Right lobe of liver (tissue), 6 donors: ENCODE results near the gene CNGA4. TPM values are rescaled to one million over a fixed set of nuclear protein-coding genes. Genes with fewer than 3 reads are reported as not detected.

Source experiments
- ATAC-seq, 4 donors: fragments of 200-7000 bp; cut with Tn5 transposase; one replicate each; pipeline ENCODE4 v1.9.1; 2020; ENCODE audit warnings: mild to moderate bottlenecking in 4 of 4, moderate library complexity in 4 of 4
- DNase-seq, 3 donors: peaks; one replicate each; pipeline ENCODE4 v3.0.0-alpha.2; 2020
- H3K27ac ChIP-seq, 3 donors: fragments of 200-600 bp; one replicate each; pipeline ENCODE4 v1.8.0; 2022
- H3K27me3 ChIP-seq, 2 donors: fragments of 200-600 bp; one replicate each; pipeline ENCODE4 v1.8.0; 2022
- H3K36me3 ChIP-seq, 4 donors: fragments of 200-600 bp; sonication (generic) in 1 of 4; one replicate each; pipeline versions ENCODE4 v1.5.1 to v1.8.0; 2017 to 2022; ENCODE audit warnings: control low read depth in 1 of 4
- H3K4me1 ChIP-seq, 4 donors: fragments of 200-600 bp; sonication (generic) in 1 of 4; one replicate each; pipeline versions ENCODE4 v1.5.1 to v1.8.0; 2017 to 2022; ENCODE audit warnings: control low read depth in 1 of 4
- H3K4me3 ChIP-seq, 3 donors: fragments of 200-600 bp; one replicate each; pipeline ENCODE4 v1.8.0; 2022
- H3K9me3 ChIP-seq, 4 donors: fragments of 200-600 bp; sonication (generic) in 1 of 4; one replicate each; pipeline versions ENCODE4 v1.5.1 to v1.8.0; 2017 to 2022; ENCODE audit warnings: control low read depth in 1 of 4
- CTCF ChIP-seq, 4 donors: fragments of 200-600 bp in 3 of 4; fragments of 450-650 bp in 1 of 4; IDR thresholded peaks; one replicate each; pipeline versions ENCODE4 v1.5.1 to v1.8.0; 2016 to 2022; ENCODE audit warnings: antibody characterized with exemption in 4 of 4, mild to moderate bottlenecking in 2 of 4
- POLR2A ChIP-seq: fragments of 450-650 bp; IDR thresholded peaks from one replicate; pipeline ENCODE4 v1.6.1; 2017; ENCODE audit warnings: antibody characterized with exemption, mild to moderate bottlenecking
- WGBS: methylation state at CpG from one replicate; pipeline ENCODE4 v1.1.6; 2018; ENCODE audit warnings: low coverage, low lambda C conversion rate; ENCODE audit not compliant: insufficient coverage; ENCODE audit errors: missing lambda C conversion rate; 5-methylcytosine and 5-hydroxymethylcytosine counted together
- intact Hi-C, 2 donors: fragments of 100-400 bp; cut with DNase I; formaldehyde crosslinking; loops; one replicate each; pipeline versions ENCODE4 v1.11.2 to v1.14.1; 2022
- total RNA-seq, 6 experiments: library from RNA; depleted of rRNA in 2 of 6; stranded (reverse); fragments of >200 nt in 2 of 6; fragmentation: NEBNext Ultra II Directional in 3 of 6; extraction: Animal tissue kit (Norgen Biotek cat#: 25700) in 3 of 6; gene quantifications; one replicate each; pipeline versions ENCODE4 v1.1.0 to v1.2.4, GENCODE V29; 2016 to 2023
- donor health status: DM: no; HTN: yes; CAD: no.
- donor health status: DM: no; HTN: no; CAD: no.
- donor health status: DM: no; HTN: no; CAD: no.
- donor health status: DM: no; HTN: yes; CAD: no.
- donor health status: DM: no; HTN: yes; CAD: no.

CNGA4 gene
- total RNA-seq, 6 experiments from 2014 or later = 0.25 TPM; not detected in 5

GRCh38 chr11:6225024-6225423 lies 13.9 kb upstream of the CNGA4 start:
- H3K36me3 ChIP-seq = peaks cover 0 to 42% (median 19%) of the 10 kb centered on the region in 4 donors
- 69% methylated on average over 1 of the region's 1 CpG for WGBS
- intact Hi-C loops = no loop called here
- peak in 1 of 4 donors; percentile 10 for ATAC-seq
- no peaks in the 10 kb centered on the region for H3K9me3 ChIP-seq
- no peak overlapping the region for H3K27ac ChIP-seq
- H3K4me3 ChIP-seq = no peak overlapping the region
- no peaks in the 10 kb centered on the region for H3K27me3 ChIP-seq
- no peak for DNase-seq
- TF ChIP-seq CTCF (IDR thresholded peaks at IDR 0.05) = no peak
- no peak for TF ChIP-seq POLR2A
- H3K4me1 ChIP-seq = peaks cover 0 to 33% (median 13%) of the 10 kb centered on the region in 4 donors

GRCh38 chr11:6225896-6226295 lies 13.0 kb upstream of the CNGA4 start:
- no peak for DNase-seq
- no peaks in the 10 kb centered on the region for H3K27me3 ChIP-seq
- intact Hi-C loops = no loop called here
- WGBS = 57% methylated on average over 2 of the region's 2 CpGs
- TF ChIP-seq CTCF (IDR thresholded peaks at IDR 0.05) (no peak), POLR2A (no peak)
- no peak overlapping the region for H3K27ac ChIP-seq
- peaks cover 0 to 41% (median 16%) of the 10 kb centered on the region in 4 donors for H3K4me1 ChIP-seq
- H3K4me3 ChIP-seq = no peak overlapping the region
- ATAC-seq = peak in 2 of 4 donors; percentile 30 to 33
- no peaks in the 10 kb centered on the region for H3K9me3 ChIP-seq
- H3K36me3 ChIP-seq = peaks cover 0 to 34% (median 13%) of the 10 kb centered on the region in 4 donors

GRCh38 chr11:6228520-6228919 lies 10.4 kb upstream of the CNGA4 start:
- Histone ChIP-seq H3K27ac (no peak overlapping the region), H3K36me3 (peaks cover 0 to 9% (median under 1%) of the 10 kb centered on the region in 4 donors), H3K4me3 (no peak overlapping the region), H3K9me3 (no peaks in the 10 kb centered on the region), H3K27me3 (no peaks in the 10 kb centered on the region), H3K4me1 (peaks cover 0 to 48% (median 18%) of the 10 kb centered on the region in 4 donors)
- no peak for DNase-seq
- TF ChIP-seq POLR2A (no peak), CTCF (IDR thresholded peaks at IDR 0.05) (no peak)
- intact Hi-C loops = no loop called here
- 70% methylated on average over 2 of the region's 3 CpGs for WGBS
- no peak for ATAC-seq

GRCh38 chr11:6229911-6230310 lies 9.0 kb upstream of the CNGA4 start:
- ATAC-seq = peak; percentile 20 to 43 (median 31)
- Histone ChIP-seq H3K27me3 (no peaks in the 10 kb centered on the region), H3K27ac (peak overlapping the region in 2 of 3 donors; percentile 8 to 43), H3K36me3 (no peaks in the 10 kb centered on the region), H3K9me3 (no peaks in the 10 kb centered on the region), H3K4me3 (peak overlapping the region in 2 of 3 donors; percentile 45 to 46), H3K4me1 (peaks cover 0 to 53% (median 20%) of the 10 kb centered on the region in 4 donors)
- TF ChIP-seq POLR2A (peak; percentile 59), CTCF (IDR thresholded peaks at IDR 0.05) (no peak)
- DNase-seq = peak in 2 of 3 donors; percentile 33 to 67
- intact Hi-C loops = no loop called here
- 5% methylated on average over 2 of the region's 2 CpGs for WGBS

GRCh38 chr11:6232899-6233298 lies 6.0 kb upstream of the CNGA4 start:
- ATAC-seq (no peak), DNase-seq (no peak)
- TF ChIP-seq POLR2A (no peak), CTCF (IDR thresholded peaks at IDR 0.05) (no peak)
- Histone ChIP-seq H3K4me1 (peaks cover 0 to 32% (median 7%) of the 10 kb centered on the region in 4 donors), H3K27ac (no peak overlapping the region), H3K27me3 (no peaks in the 10 kb centered on the region), H3K4me3 (no peak overlapping the region), H3K9me3 (no peaks in the 10 kb centered on the region), H3K36me3 (no peaks in the 10 kb centered on the region)
- intact Hi-C loops = no loop called here
